IMR-90 (cell line): ENCODE results near the gene ATMIN. TPM values are rescaled to one million over a fixed set of nuclear protein-coding genes. Genes with fewer than 3 reads are reported as not detected.

Experiments used
- ATAC-seq: fragments of 200-7000 bp; cut with Tn5 transposase; 2 replicates; pipeline ENCODE4 v1.9.1; 2020; ENCODE audit warnings: low read depth, mild to moderate bottlenecking, moderate library complexity
- BruUV-seq: library from RNA; stranded (reverse); fragments of 400-500 nt; replicated peaks from 2 replicates; lab custom pipeline; 2021; lab: Mats Ljungman, UMichigan
- CTCF ChIA-PET: fragments of 300-600 bp; formaldehyde crosslinking; extraction: SDS; loops from one replicate; lab custom pipeline; 2021; ENCODE audit warnings: antibody characterized with exemption; lab: Yijun Ruan, JAX
- POLR2A ChIA-PET: fragments of 300-600 bp; sonication (Branson Sonifier 250); formaldehyde crosslinking; loops from one replicate; lab custom pipeline; 2022; ENCODE audit warnings: antibody characterized with exemption; ENCODE audit not compliant: unreplicated experiment; lab: Charles Lee
- DNase-seq: peaks from one replicate; pipeline ENCODE4 v3.0.0; 2013
- H2AFZ ChIP-seq: replicated peaks from 2 replicates; pipeline ENCODE3; 2013; ENCODE audit warnings: low read length, mild to moderate bottlenecking; ENCODE audit not compliant: poor library complexity
- H2AK5ac ChIP-seq: 2 replicates; pipeline ENCODE4 v1.6.1; 2013; ENCODE audit warnings: low read depth, low read length, inconsistent platforms
- H2AK9ac ChIP-seq: replicated peaks from 2 replicates; pipeline ENCODE3; 2013; ENCODE audit warnings: mild to moderate bottlenecking, low read depth, low read length, moderate library complexity; ENCODE audit not compliant: poor library complexity
- H2BK120ac ChIP-seq: 2 replicates; pipeline ENCODE4 v1.6.1; 2013; ENCODE audit warnings: low read depth, low read length, inconsistent platforms
- H2BK15ac ChIP-seq: 3 replicates; pipeline ENCODE4 v1.6.1; 2013; ENCODE audit warnings: low read depth, low read length, inconsistent platforms
- H2BK20ac ChIP-seq: 2 replicates; pipeline ENCODE4 v1.6.1; 2013; ENCODE audit warnings: low read depth, mild to moderate bottlenecking, inconsistent platforms, low read length, moderate library complexity
- H2BK5ac ChIP-seq: 2 replicates; pipeline ENCODE4 v1.6.1; 2013; ENCODE audit warnings: mild to moderate bottlenecking, low read depth, low read length, inconsistent platforms; ENCODE audit not compliant: poor library complexity, severe bottlenecking
- H3K14ac ChIP-seq: replicated peaks from 2 replicates; pipeline ENCODE4 v1.6.1; 2013; ENCODE audit warnings: low read depth, low read length, inconsistent platforms
- H3K18ac ChIP-seq: 2 replicates; pipeline ENCODE4 v1.6.1; 2013; ENCODE audit warnings: low read depth, low read length, control low read depth
- H3K23ac ChIP-seq: 2 replicates; pipeline ENCODE4 v1.6.1; 2013; ENCODE audit warnings: low read depth, low read length, inconsistent platforms
- H3K27ac ChIP-seq: 2 replicates; pipeline ENCODE4 v1.5.1; 2013; ENCODE audit warnings: mild to moderate bottlenecking, control low read depth, low read length; ENCODE audit not compliant: insufficient read depth
- H3K27me3 ChIP-seq: 2 replicates; pipeline ENCODE4 v1.6.1; 2013; ENCODE audit warnings: low read length; ENCODE audit not compliant: control insufficient read depth, insufficient read depth
- H3K36me3 ChIP-seq: 2 replicates; pipeline ENCODE4 v1.6.1; 2013; ENCODE audit warnings: low read length, mixed read lengths; ENCODE audit not compliant: control insufficient read depth, insufficient read depth
- H3K4ac ChIP-seq: 2 replicates; pipeline ENCODE4 v1.6.1; 2013; ENCODE audit warnings: low read depth, low read length, inconsistent platforms
- H3K4me1 ChIP-seq: 2 replicates; pipeline ENCODE4 v1.6.1; 2013; ENCODE audit warnings: low read length, mixed read lengths; ENCODE audit not compliant: control insufficient read depth, insufficient read depth
- H3K4me2 ChIP-seq: 2 replicates; pipeline ENCODE4 v1.6.1; 2013; ENCODE audit warnings: low read depth, mild to moderate bottlenecking, control low read depth, low read length, moderate library complexity
- H3K4me3 ChIP-seq: 2 replicates; pipeline ENCODE4 v1.5.1; 2013; ENCODE audit warnings: low read depth, mild to moderate bottlenecking, control low read depth, low read length, moderate library complexity; ENCODE audit not compliant: insufficient read depth
- H3K56ac ChIP-seq: 2 replicates; pipeline ENCODE4 v1.6.1; 2013; ENCODE audit warnings: low read length, inconsistent platforms; ENCODE audit not compliant: insufficient read depth; ENCODE audit errors: extremely low read depth
- H3K79me1 ChIP-seq, 2 experiments: 2 replicates each; pipeline ENCODE4 v1.6.1; 2013; ENCODE audit warnings: low read length in 2 of 2, inconsistent platforms in 1 of 2, low read depth in 1 of 2
- H3K9ac ChIP-seq: 2 replicates; pipeline ENCODE4 v1.6.1; 2013; ENCODE audit warnings: low read depth, low read length, control low read depth
- H3K9me1 ChIP-seq: 2 replicates; pipeline ENCODE4 v1.6.1; 2013; ENCODE audit warnings: low read length, inconsistent platforms; ENCODE audit not compliant: insufficient read depth
- H3K9me3 ChIP-seq: 2 replicates; pipeline ENCODE4 v1.6.1; 2013; ENCODE audit warnings: low read length; ENCODE audit not compliant: control insufficient read depth, insufficient read depth
- H4K20me1 ChIP-seq: 2 replicates; pipeline ENCODE4 v1.6.1; 2013; ENCODE audit warnings: low read length, inconsistent platforms; ENCODE audit not compliant: insufficient read depth
- H4K5ac ChIP-seq: 2 replicates; pipeline ENCODE4 v1.6.1; 2013; ENCODE audit warnings: mild to moderate bottlenecking, low read depth, low read length, control low read depth
- H4K8ac ChIP-seq, 2 experiments: 2 replicates each; pipeline ENCODE4 v1.6.1; 2013; ENCODE audit warnings: low read depth in 2 of 2, low read length in 2 of 2, control low read depth in 1 of 2, inconsistent platforms in 1 of 2
- H4K91ac ChIP-seq: 2 replicates; pipeline ENCODE4 v1.6.1; 2013; ENCODE audit warnings: low read depth, low read length, inconsistent platforms; ENCODE audit not compliant: insufficient read depth
- BHLHE40 ChIP-seq: fragments of 150-350 bp; IDR thresholded peaks from 2 replicates; pipeline ENCODE4 v1.6.1; 2016; ENCODE audit warnings: mild to moderate bottlenecking, low read depth, low read length
- CHD1 ChIP-seq: IDR thresholded peaks from 2 replicates; pipeline ENCODE4 v1.6.1; 2012; ENCODE audit warnings: low read depth, low read length, improper control_type of control experiment
- CTCF ChIP-seq: conservative IDR thresholded peaks from 2 replicates; pipeline ENCODE4 v1.5.1; 2012; ENCODE audit warnings: mild to moderate bottlenecking, low read depth, low read length, improper control_type of control experiment
- ELK1 ChIP-seq: fragments of 150-350 bp; IDR thresholded peaks from 2 replicates; pipeline ENCODE4 v1.6.1; 2016; ENCODE audit warnings: low read depth, mild to moderate bottlenecking, low read length, moderate library complexity, borderline replicate concordance
- MXI1 ChIP-seq: IDR thresholded peaks from 2 replicates; pipeline ENCODE4 v1.6.1; 2012; ENCODE audit warnings: low read depth, mild to moderate bottlenecking, low read length, moderate library complexity, borderline replicate concordance
- NFE2L2 ChIP-seq: fragments of 150-350 bp; IDR thresholded peaks from 2 replicates; pipeline ENCODE4 v1.6.1; 2016; ENCODE audit warnings: low read depth, mild to moderate bottlenecking, low read length
- SMC3 ChIP-seq: fragments of 150-350 bp; IDR thresholded peaks from 2 replicates; pipeline ENCODE4 v1.6.1; 2016; ENCODE audit warnings: low read depth, mild to moderate bottlenecking, antibody characterized with exemption, low read length, moderate library complexity
- WGBS, 2 experiments: methylation state at CpG; one replicate each; pipeline versions ENCODE4 v1.1.5 to v1.1.7; 2013; ENCODE audit warnings: missing lambda C conversion rate in 2 of 2; ENCODE audit not compliant: insufficient read length in 1 of 2; ENCODE audit errors: extremely low coverage in 2 of 2; 5-methylcytosine and 5-hydroxymethylcytosine counted together
- dilution Hi-C: fragments of 300-500 bp; cut with HindIII; formaldehyde crosslinking; loops from one replicate; pipeline ENCODE4 v1.14.3; 2018; ENCODE audit warnings: low sequenced_read_pairs; ENCODE audit not compliant: unreplicated experiment
- in situ Hi-C: fragments of 300-500 bp; cut with MboI; formaldehyde crosslinking; loops from 3 replicates; pipeline ENCODE4 v1.14.3; 2019; ENCODE audit warnings: low sequenced_read_pairs, inconsistent platforms, mixed read lengths
- intact Hi-C: fragments of 100-400 bp; cut with micrococcal nuclease; formaldehyde crosslinking; loops from 2 replicates; pipeline ENCODE4 v1.10.0; 2022
- polyA plus RNA-seq, 3 experiments: library from polyadenylated mRNA; depleted of rRNA; stranded (reverse); fragments of >200 nt; gene quantifications; 2 replicates each; pipeline ENCODE4 v1.2.3, GENCODE V29; 2012; ENCODE audit warnings: low replicate concordance in 1 of 3
- total RNA-seq: library from RNA; depleted of rRNA; stranded (reverse); fragments of >200 nt; gene quantifications from 2 replicates; pipeline ENCODE4 v1.2.3, GENCODE V29; 2012

Gene ATMIN
- total and polyA plus RNA-seq, 2 of the 4 experiments (the other 2 are of a cell fraction): 15.8 to 45.9 TPM

GRCh38 chr16:80990577-80990976 is 45.1 kb upstream of the ATMIN start:
- Histone ChIP-seq H3K14ac (no peak overlapping the region), H2BK20ac (no peak overlapping the region), H3K4ac (no peak overlapping the region), H2BK120ac (no peak overlapping the region), H2AFZ (no peak overlapping the region), H2BK15ac (no peak overlapping the region), H3K79me1 (peaks cover 42 to 58% of the 10 kb centered on the region in 2 experiments), H3K9me1 (peaks cover 2% of the 10 kb centered on the region; the same call in 1 of the 2 replicates), H3K27ac (peak overlapping the region; percentile 32; the same call in 1 of the 2 replicates), H4K20me1 (no peaks in the 10 kb centered on the region), H2BK5ac (no peak overlapping the region), H3K4me1 (peaks cover 13% of the 10 kb centered on the region), H4K91ac (no peak overlapping the region), H2AK9ac (no peak overlapping the region), H3K18ac (no peak overlapping the region), H3K4me2 (no peak overlapping the region), H3K23ac (no peak overlapping the region), H3K4me3 (no peak overlapping the region), H4K8ac (no peak overlapping the region), H3K9ac (no peak overlapping the region), H3K9me3 (no peaks in the 10 kb centered on the region), H2AK5ac (no peak overlapping the region), H4K5ac (no peak overlapping the region), H3K27me3 (no peaks in the 10 kb centered on the region), H3K56ac (no peak overlapping the region), H3K36me3 (no peaks in the 10 kb centered on the region; the same call in 1 of the 2 replicates)
- ChIA-PET POLR2A (no interaction called here), CTCF (interaction anchor here (0.7 kb wide), 1 partner anchor 14 kb away, joined by 3 read pairs; no protein-coding TSS in a partner anchor)
- dilution Hi-C loops (no loop called here), in situ Hi-C loops (no loop called here), intact Hi-C loops (no loop called here)
- DNase-seq: no peak
- BruUV-seq: no TSS peak
- no peak for ATAC-seq
- WGBS, 2 experiments: 100% methylated on average over 1 of the region's 3 CpGs; no CpG with 5 or more reads in 1 of the 2 experiments
- no peak for TF ChIP-seq ELK1
- TF ChIP-seq BHLHE40: no peak
- no peak for TF ChIP-seq NFE2L2
- TF ChIP-seq CHD1: no peak
- no peak for TF ChIP-seq SMC3
- TF ChIP-seq MXI1: no peak
- TF ChIP-seq CTCF: no peak
